SU-DHL-6 (cell line): ENCODE measurements around the gene TBX6.
"Not testable (repeated sequence)": the region's sequence is repeated elsewhere in the genome, so short reads cannot be mapped to it uniquely, and the experiment has no call there.

ENCODE experiments used
- EZH2phosphoT487 ChIP-seq: fragments of 200-600 bp; sonication (generic), shearing (Covaris generic); conservative IDR thresholded peaks from 2 replicates; pipeline ENCODE4 v1.6.1; 2018; ENCODE audit warnings: mild to moderate bottlenecking, antibody characterized with exemption, low read length, moderate library complexity, mixed read lengths
- TF ChIP-seq, protein P1 (sequence below): fragments of 200-600 bp; sonication (generic); IDR thresholded peaks from one replicate; pipeline ENCODE4 v1.5.1; 2017; ENCODE audit warnings: antibody characterized with exemption, mild to moderate bottlenecking, low read length, moderate library complexity; ENCODE audit not compliant: insufficient read depth, poor library complexity, severe bottlenecking

DNA sequence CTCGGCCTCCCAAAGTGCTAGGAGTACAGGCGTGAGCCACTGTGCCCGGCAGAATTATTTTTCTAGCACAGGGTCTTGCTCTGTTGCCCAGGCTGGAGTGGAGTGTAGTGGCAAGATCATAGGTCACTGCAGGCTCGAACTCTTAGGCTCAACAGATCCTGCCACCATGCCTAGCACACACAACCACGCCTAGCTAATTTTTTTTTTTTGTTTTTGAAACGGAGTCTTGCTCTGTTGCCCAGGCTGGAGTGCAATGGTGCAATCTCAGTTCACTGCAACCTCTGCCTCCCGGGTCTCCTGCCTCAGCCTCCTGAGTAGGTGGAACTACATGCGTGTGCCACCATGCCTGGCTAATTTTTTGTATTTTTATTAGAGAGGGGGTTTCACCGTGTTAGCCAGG lies 34.0 kb upstream of the TBX6 start:
- TF ChIP-seq, protein P1, sequence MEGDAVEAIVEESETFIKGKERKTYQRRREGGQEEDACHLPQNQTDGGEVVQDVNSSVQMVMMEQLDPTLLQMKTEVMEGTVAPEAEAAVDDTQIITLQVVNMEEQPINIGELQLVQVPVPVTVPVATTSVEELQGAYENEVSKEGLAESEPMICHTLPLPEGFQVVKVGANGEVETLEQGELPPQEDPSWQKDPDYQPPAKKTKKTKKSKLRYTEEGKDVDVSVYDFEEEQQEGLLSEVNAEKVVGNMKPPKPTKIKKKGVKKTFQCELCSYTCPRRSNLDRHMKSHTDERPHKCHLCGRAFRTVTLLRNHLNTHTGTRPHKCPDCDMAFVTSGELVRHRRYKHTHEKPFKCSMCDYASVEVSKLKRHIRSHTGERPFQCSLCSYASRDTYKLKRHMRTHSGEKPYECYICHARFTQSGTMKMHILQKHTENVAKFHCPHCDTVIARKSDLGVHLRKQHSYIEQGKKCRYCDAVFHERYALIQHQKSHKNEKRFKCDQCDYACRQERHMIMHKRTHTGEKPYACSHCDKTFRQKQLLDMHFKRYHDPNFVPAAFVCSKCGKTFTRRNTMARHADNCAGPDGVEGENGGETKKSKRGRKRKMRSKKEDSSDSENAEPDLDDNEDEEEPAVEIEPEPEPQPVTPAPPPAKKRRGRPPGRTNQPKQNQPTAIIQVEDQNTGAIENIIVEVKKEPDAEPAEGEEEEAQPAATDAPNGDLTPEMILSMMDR, result not testable (repeated sequence)
- TF ChIP-seq EZH2phosphoT487, result not testable (repeated sequence)
